D721Med (cell line): ENCODE results near the gene MCL1.

Experiments
- DNase-seq: peaks from one replicate; pipeline ENCODE4 v3.0.0; 2011; ENCODE audit warnings: low spot score; ENCODE audit not compliant: insufficient read length
- FAIRE-seq: peaks from 2 replicates; lab custom pipeline; 2011; peaks lifted over from hg19 to GRCh38; lab: Jason Lieb, UNC
- CTCF ChIP-seq: IDR thresholded peaks from 2 replicates; pipeline ENCODE4 v1.5.1; 2012; ENCODE audit warnings: mild to moderate bottlenecking, control low read depth; ENCODE audit not compliant: insufficient read depth; ENCODE audit errors: missing control alignments

The MCL1 gene

GRCh38 chr1:150552128-150552910 is 27.1 kb downstream of the MCL1 start:
- FAIRE-seq: no peak
- TF ChIP-seq CTCF: no peak
- no peak for DNase-seq

DNA sequence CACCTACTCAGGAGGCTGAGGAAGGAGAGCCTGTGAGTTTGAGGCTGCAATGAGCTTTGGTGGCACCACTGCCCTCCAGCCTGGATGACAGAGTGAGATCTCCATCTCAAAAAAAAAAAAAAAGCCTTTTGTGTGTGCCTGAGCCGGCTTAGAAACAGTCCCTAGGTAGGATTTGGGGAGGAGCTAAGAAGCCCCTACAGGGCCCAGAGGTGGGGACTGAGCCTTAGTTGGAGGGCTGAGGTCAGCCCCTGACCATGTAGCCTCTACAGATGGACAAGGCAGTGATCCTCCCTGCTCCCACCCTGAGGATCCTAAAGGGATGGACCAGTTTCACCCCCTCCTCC is 27.7 kb downstream of the MCL1 start:
- FAIRE-seq (no peak), DNase-seq (no peak)
- TF ChIP-seq CTCF: no peak

- no peak for DNase-seq
- no peak for FAIRE-seq
- TF ChIP-seq CTCF: no peak
Measured at GRCh38 chr1:150551051-150551783, 28.2 kb downstream of the MCL1 start.

- TF ChIP-seq CTCF: no peak
- FAIRE-seq (no peak), DNase-seq (no peak)
Measured at GRCh38 chr1:150550222-150551050, 29.0 kb downstream of the MCL1 start.

- no peak for FAIRE-seq
- TF ChIP-seq CTCF: no peak
- DNase-seq: no peak
Measured at GRCh38 chr1:150549496-150550221, 29.8 kb downstream of the MCL1 start.

- DNase-seq (peak; percentile 89), FAIRE-seq (no peak)
Measured at GRCh38 chr1:150548632-150549495, 30.5 kb downstream of the MCL1 start, which contains the start of gene ADAMTSL4. Gene ADAMTSL4, plus strand, starts transcription at chr1:150549408. Its CDS starts 2,881 bp downstream, at chr1:150552289.

More at GRCh38 chr1:150548632-150549495, 30.5 kb downstream of the MCL1 start, which contains the start of gene ADAMTSL4:
- TF ChIP-seq CTCF: no peak
